GM10266 (cell line): Measurements from ENCODE around the gene TNFAIP2.
A peak's percentile ranks its signal among the peaks of the same experiment; 100 is the strongest.

ENCODE experiments used
- DNase-seq: peaks from one replicate; pipeline ENCODE4 v3.0.0; 2012; ENCODE audit errors: extremely low spot score
- TF ChIP-seq, protein P1 (sequence below): IDR thresholded peaks from 2 replicates; pipeline ENCODE4 v1.5.1; 2012; ENCODE audit warnings: mild to moderate bottlenecking, low read depth; ENCODE audit not compliant: control insufficient read depth, insufficient read depth; ENCODE audit errors: missing control alignments

Gene TNFAIP2

DNA sequence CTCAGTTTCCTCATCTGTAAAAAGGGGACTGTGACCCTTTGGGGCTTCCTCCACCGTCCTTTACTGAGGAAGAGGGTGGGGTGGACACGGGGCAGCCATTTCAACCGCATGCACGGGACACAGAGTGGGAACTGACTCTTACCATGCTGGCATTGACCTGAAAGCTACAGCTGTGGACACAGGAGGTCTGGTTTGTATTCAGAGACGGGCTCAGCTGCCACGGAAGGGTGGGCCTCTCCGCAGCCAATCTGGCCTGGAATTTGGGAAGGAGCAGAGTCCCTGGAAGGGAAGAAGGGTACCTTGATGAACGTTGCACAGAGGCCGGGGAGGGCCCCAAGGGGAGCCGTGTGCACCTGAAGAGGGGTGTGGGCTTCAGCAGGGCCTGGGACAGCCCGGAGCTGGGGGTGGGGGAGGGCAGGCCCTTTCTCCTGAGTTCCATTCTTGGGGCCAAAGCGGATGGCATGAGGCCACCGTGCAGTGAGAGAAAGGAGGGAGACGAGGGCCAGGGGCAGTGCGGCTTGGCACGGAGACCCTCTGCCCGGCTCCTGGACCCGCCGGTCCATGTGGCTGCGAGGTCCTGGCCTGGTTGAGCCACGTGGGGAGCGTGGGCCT lies 14.5 kb downstream of the TNFAIP2 start:
- no peak for DNase-seq
- TF ChIP-seq, protein P1, sequence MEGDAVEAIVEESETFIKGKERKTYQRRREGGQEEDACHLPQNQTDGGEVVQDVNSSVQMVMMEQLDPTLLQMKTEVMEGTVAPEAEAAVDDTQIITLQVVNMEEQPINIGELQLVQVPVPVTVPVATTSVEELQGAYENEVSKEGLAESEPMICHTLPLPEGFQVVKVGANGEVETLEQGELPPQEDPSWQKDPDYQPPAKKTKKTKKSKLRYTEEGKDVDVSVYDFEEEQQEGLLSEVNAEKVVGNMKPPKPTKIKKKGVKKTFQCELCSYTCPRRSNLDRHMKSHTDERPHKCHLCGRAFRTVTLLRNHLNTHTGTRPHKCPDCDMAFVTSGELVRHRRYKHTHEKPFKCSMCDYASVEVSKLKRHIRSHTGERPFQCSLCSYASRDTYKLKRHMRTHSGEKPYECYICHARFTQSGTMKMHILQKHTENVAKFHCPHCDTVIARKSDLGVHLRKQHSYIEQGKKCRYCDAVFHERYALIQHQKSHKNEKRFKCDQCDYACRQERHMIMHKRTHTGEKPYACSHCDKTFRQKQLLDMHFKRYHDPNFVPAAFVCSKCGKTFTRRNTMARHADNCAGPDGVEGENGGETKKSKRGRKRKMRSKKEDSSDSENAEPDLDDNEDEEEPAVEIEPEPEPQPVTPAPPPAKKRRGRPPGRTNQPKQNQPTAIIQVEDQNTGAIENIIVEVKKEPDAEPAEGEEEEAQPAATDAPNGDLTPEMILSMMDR = no peak

DNA sequence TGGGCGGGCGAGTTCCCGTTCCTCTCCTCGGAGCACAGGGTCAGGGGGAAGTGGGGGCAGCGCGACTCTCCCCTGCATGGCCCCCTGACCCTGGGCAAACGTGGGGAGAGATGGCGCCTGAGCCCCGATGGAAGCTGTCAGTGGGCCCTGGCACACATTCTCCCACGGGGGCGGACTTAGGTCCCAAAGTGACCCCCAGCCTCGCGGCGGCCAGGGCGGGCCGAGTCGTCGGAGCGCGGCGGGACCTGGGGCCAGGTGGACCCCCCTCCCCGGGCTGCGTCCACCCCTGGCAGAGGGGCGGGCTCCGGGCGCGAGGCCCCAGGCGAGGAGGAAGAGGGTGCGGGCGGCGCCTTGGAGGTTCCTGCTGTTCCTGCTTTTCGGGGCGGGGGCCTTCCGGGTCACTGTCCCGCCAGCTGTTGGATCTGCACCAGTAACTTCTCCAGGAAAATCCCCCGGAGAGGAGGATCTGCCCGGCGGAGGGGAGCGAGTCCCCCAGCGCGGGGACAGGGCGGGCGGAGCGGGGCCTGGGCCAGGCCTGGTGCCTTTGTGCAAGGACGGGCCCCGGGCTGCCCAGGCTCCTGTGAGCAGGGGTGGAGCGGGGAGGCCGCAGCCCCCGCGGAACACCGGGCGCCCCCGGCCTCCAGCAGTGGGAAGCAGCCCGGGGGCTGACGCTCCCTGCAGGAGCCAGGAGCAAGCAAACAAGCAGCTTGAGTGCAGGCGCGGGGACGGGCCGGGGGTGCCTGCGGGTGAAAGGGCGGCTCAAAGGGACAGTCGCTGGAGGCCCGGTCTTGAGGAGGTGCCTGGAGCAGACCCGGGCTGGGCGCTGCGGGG lies 15.3 kb downstream of the TNFAIP2 start:
- TF ChIP-seq, protein P1 = no peak
- DNase-seq = no peak

DNA sequence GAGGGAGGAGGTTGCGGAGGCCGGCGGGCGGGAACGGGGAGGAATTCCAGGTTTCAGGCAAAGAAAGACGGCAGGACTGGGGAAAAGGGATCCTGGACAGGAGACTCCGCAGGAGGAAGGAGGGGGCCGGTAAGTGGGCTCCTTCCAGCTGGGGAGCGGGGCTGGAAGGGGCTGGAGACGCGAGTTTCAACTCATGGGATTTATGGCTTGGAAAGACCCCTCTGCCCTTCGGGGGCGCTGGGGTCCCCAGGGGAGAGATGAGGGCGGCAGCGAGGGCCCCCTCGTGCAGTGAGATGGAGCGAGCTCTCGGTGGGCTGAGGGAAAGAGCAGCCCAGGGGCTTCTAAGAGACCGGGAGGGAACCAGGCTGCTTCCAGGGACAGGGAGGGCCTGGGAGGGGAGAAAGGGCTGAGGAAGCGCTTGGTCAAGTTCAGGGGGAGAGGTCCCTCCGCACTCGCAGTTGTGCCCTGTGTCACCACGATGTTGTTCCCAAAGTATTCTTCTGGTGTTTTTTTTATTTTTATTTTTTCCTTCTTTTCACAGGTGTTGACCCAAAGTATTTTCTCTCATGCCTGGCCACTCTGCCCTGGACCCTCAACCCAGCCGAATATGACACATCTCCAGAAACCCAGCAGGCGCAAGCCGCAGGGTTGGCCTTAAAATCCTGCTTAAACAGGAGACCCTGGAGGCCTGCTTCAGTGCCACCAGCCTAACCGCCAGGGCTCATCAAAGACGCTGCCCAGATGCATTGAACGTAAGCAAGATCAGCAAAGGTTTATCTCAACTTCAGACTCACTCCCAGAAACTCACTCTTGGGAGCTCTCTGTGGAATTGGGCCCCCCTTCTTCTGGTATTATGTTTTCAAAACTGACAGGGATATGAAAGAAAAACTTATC lies 16.1 kb downstream of the TNFAIP2 start:
- TF ChIP-seq, protein P1 = no peak
- DNase-seq = no peak

DNA sequence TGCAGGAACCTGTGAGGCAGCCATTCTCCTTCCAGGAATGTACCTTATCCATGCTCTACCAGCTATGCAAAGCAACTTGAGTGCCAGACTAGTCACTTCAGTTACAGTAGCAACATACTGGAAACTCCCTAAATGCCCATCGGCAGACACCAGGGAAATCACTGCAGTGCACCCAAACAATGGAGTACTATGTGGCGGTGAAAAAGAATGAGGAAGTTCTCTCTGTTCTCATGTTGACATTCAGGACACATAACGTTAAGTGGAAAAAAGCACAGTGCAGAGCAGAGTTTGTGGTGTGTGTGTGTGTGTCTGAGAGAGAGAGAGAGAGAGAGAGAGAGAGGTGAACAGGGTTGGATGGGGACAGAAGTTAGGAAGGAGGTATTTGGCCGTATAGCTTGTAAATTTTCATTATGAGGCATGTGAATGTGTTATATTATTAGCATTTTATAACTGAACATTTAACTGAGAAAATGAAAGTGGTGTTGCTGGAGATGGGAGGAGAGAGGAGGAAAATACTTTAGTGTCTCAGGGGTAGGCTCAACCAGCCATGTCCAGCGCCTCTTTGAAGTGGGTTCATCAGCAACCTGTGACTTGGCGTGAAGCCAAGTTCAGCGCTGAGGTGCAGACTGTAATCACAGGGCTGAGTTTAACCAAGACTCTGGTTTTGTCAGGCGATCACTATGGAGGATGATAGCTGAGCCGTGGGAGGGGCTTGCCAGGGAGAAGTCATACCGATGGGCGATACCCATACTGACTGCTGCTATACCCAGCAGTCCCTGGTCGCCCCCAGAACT lies 17.3 kb downstream of the TNFAIP2 start:
- TF ChIP-seq, protein P1 = no peak
- peak; percentile 88 for DNase-seq

DNA sequence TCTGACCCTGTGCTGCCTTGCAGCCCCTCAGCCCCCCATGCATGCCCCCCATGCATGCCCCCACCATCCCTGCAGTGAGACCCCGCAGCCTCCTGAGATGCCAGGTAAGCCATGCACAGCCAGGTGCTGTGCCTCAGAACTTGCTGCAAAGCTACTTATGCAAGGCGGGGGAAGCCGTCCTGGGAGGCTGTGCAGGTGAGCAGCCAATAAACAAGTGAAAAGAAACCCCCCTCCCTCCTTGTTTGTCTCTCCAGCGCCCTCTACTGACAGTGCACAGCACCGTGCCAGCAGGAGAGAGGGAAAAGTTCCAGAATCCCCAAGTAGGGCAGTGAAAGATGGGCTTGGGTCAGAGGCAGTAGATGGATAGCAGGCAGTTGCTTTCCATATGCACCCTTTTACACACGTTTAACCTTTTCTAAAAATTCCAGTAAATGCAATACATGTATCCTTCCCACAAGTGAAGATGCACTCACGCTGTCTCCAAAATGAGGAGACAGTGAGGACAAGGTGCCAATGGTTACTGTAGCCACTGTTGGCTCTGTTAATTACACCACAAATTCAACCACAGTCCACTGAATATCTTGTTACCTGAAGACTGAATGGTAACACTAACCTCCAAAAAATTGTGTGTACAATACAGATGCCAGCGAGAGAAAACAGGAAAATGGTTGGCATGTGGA lies 18.0 kb downstream of the TNFAIP2 start:
- peak; percentile 84 for DNase-seq
- TF ChIP-seq, protein P1 = peak; percentile 89

DNA sequence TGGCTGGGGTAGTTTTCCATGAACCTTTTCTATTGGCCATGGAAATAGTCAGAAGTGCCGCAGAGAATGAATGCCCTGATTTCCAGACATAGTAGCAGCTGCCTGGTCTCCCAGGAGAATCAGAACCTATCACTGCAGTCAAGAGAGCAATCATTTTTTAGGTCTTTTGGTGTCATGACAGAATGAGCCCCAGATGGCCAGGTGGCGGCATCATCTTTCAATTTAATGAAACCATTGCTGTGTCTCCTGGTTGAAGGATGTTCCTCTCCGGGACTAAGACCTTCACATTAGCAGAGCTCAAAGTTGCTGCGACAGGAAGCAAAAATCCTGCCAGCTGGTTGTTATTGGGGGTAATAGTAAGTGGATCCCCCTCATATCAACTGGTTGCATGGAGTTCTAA lies 18.8 kb downstream of the TNFAIP2 start:
- no peak for DNase-seq
- TF ChIP-seq, protein P1 = no peak
